CD4-positive, alpha-beta T cell treated with Interleukin-21 for 1 hour (primary cell): Measurements from ENCODE around the gene GNAO1.

Source experiments
- DNase-seq: peaks from one replicate; pipeline ENCODE4 v3.0.0-alpha.2; 2020

Gene GNAO1

DNA sequence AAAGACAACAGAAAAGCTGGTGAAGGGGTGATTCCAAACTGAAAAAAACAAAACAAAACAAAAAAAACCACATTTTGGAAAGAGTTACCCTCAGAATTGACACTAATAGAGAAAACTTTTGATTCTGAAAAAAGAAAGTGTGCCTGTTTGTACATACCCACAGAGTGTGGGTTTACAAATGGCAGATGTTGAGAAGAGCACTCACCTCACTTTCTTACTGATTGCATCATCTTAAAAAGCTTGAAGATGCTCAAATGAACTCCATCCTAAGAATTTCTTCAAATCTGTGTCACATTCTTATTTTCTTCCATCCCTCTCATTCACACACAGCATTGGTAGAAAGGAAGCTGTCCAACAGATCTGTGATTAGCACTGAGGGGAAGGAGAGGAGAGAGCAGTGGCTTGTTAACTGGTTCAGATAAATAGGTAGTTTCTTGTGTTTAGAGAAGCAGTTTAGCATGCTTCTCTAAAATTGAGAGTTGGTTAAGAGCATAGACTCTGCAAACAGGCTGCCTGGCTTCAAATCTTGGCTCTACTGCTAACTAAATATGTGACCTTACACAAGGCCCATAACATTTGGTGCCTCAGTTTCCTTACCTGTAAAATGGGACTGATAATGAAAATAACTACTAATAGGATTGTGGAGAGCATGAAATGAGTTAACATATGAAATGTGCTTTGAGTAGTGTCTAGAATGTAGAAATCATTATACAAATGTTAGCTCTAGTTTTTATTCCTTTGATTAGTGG is 6.9 kb downstream of the GNAO1 start:
- DNase-seq: no peak

DNA sequence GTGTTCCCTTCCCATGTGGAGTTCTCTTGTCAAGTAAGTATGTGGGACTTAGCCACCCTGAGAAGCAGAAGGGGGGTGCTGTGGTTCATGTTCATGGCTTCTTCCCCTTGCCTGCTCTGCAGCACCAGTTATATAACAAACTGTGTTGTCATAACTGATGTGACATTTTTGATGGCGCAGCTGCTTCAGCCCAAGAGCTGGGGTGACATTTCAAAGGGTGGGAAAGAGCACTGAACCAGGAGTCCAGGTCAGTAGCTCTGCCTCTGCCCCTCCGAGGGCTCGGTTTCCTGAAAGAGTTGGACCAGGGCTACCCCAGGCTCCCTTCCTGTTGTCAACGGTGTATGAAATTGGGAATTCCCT is 7.4 kb downstream of the GNAO1 start:
- no peak for DNase-seq

- peak; percentile 34 for DNase-seq
Observed at GRCh38 chr16:56199164-56199563, 7.9 kb downstream of the GNAO1 start.

DNA sequence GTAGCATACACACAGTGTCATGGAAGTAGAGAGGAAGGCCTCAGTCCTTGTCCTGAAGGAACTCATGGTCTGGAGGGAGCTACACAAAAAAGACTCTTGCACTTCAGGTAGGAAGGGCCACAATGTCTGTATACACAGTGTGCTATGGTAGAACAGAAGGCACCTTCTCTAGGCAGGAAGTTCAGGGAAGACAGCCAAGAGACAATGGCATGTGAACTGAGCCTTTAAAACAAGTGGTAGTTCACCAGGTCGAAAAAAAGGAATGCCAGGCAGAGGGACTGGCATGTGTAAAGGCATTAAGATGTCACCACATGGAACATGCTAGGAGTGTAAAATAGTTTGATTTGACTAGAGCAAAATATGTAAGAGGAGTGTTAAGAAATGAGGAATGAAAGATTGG is 9.7 kb downstream of the GNAO1 start:
- DNase-seq: no peak

GRCh38 chr16:56202036-56202435 is 10.7 kb downstream of the GNAO1 start:
- peak; percentile 56 for DNase-seq

- peak; percentile 72 for DNase-seq
Observed at GRCh38 chr16:56203052-56203451, 11.8 kb downstream of the GNAO1 start.

DNA sequence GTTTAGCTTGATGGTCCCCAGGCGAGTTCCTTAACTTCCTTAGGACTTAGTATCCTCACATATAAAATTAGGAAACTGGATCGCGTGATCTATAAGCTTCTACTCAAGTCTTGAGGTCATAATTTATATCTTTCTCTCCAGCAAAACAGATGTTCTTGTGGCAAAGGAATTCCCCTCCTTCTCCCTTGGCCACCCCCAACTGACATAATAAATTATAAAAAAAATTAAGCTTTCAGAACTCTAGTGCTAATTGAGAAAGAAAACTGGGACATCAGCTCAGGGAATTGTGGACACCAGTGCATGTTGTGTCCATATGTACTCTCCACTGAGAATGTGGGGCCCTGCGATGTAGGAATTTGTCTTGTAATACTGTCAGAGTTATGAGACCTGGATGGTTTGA is 13.5 kb downstream of the GNAO1 start:
- no peak for DNase-seq

GRCh38 chr16:56206951-56207350 is 15.7 kb downstream of the GNAO1 start:
- no peak for DNase-seq

DNA sequence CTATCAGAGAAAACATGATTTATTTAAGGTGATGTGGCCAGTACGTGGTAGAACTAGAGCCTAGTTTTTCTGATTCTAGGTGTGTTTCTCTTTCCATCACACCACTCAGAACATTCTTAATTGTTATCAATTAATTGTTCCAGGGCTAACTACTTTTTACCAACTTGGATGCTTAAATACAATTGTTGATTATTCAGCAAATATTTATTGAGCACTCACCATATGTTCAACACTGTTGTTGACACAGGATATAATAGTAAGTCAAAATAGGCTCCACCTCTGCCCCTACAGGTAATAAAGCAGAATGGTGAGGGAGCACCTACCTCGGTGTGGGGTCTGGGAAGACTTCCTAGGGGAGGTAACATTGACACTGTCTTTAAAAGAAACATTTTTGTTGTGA is 16.1 kb downstream of the GNAO1 start:
- no peak for DNase-seq

- DNase-seq: no peak
Observed at GRCh38 chr16:56211435-56211981, 20.2 kb downstream of the GNAO1 start.

DNA sequence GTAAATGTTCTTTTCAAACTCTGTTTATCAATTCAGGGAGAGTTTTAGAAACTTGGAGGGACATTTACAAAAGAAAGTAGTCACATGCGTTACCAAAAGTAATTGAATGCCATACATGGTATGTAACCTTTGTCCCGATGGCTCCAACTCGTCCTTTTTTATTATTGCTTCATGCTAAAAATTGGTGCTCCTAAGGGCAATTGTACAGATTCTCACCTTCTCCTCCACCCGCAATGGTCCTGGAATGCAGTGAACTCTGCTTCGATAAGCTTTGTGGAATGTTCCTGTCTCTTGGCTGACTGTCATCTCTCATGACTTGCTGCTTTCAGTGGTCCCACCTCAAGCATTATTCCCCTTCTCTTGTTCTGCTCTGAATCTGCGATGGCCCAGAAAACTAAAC is 20.9 kb downstream of the GNAO1 start:
- DNase-seq: no peak

GRCh38 chr16:56221995-56222394 is 30.7 kb downstream of the GNAO1 start:
- no peak for DNase-seq

GRCh38 chr16:56222474-56222997 is 31.2 kb downstream of the GNAO1 start:
- DNase-seq: no peak

DNA sequence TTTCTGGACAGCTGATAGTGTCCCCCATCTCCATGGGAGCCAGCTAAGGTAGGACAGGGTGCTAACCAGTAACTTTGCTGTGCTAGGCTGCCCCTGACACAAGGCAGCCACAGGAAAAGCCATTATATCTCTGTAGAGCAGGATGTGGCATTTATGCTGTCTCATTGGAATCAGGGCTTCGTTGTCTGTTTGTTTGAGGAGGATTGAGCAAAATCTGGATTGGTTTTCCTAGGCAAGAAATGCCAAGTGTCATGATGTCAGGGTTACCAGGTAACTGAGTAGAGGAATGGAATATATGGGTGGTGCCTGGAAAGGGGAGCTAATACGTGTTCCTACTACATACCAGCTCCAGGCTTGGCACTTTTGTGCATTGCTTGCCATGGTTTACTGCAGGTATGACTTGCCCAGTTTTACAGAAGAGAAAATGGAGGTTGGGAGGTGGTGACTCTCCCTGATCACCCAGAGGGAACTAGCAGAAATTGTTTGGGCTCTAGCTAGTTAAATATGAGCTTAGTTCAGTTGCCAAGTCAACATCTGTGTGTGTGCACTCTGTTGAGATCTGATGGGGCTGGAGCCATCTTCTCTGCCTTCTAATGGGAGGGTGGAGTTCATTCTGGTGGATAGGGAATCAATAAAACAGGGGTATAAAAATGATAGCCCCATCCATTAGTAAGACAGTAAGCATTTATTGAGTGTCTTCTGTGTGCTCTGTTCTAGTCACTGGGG is 33.9 kb downstream of the GNAO1 start:
- DNase-seq: no peak

DNA sequence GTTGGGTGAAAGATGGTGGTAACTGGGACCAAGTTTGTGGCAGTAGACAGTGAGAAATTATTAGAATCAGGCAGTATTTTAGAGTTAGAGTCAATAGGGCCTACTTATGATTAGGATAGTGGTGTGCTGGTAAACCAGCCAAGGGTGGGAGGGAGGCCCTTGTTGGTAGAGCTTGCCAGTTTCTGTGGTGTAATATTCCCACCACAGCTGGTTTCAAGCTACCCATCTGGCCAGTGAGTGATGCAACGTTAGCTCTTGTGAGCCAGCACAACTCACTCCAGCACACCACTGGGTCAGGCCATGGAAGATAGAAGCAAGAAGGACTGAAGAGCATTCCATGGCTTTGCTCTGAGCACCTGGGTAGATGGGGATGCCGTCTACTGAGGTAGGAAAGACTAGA is 34.9 kb downstream of the GNAO1 start:
- no peak for DNase-seq

DNA sequence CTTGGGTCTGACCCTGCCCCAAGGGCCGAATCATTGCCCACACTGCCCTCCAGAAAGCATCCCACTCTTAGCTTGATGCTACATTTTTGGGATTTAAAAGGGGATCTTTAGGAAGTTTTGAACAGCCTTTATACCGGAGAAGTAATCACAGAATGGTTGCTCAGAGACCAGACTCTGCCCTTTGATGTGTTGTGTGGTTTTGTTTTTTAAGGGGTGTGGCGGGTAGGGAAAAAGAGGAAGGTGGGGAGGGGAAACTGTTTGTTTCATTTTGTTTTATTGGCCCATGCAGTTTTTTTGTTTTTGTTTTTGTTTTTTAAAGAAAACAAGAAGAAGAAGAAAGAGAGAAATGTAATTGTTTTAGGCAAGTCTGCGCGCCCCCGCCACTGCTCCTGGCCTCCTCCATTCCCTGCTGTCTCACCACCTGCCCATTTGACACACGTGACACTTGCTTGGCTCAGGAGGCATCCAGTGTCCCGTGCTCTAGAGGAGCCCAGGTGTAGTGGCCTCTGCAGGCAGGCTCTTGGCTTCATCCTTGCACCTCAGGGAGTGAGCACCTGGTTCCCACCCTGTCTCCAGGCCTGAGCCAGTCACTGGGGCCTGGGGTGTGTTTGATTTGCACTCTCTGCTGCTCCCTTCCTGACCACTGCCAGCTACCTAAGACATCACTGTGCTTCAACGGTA is 35.7 kb downstream of the GNAO1 start:
- peak; percentile 37 for DNase-seq

DNA sequence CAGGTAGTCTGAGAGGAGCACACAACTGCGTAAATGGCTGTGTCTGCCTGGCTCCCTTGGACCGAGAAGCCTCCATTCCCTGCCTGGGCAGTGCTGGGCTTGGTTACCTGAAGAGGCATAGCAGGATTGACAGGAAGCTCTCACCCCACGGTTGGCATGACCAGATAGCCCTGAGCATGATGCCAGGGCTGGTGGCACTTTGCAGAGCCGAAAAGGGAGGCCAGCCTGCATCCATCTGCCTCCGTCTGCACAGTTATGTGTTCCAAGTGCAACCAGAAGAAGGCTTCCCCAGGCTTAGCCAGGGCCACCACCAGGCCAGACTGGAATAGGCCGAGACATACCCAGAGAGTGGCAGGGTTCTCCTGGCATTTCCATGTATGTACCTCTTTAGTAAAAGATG is 36.6 kb downstream of the GNAO1 start:
- DNase-seq: no peak

- no peak for DNase-seq
Observed at GRCh38 chr16:56228476-56228875, 37.2 kb downstream of the GNAO1 start.

DNA sequence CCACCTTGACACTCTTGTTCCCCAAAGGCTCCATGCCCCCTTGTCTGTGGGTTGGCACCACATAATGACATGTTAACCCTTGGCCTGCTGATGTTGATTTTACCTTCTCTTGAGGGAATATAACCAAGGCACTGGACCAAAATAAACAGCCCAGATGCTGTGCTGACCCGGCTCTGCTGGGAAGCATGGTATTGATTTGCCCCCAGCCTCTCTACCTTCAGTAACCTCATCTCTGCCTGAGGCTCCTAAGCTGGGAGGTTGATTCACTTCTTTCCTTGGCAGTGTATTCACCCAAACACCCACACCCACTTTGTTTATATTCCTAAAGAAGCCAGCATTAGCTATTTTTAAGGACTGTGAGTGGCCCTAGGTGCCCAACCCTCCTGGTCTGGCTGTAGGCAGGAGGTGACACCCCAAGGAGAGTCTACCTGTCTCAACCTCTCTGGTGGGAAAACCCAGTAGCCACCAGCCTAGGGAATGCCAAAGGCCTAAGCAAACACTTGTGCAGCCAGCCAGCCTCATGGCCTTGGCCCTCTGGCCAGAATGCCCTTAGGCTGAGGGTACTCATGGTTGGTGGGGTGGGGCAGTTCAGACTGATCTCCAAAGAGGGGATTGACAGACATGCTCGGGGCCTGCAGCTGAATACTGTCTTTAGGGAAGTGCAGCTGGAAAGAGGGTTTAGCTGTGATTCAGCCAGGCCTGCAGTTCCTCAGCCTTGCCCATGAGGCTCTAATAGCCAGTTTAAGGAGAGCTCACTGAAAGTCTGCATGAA is 42.7 kb downstream of the GNAO1 start:
- DNase-seq: no peak

- no peak for DNase-seq
Observed at GRCh38 chr16:56234737-56235136, 43.4 kb downstream of the GNAO1 start.

GRCh38 chr16:56237451-56237930 is 46.2 kb downstream of the GNAO1 start:
- DNase-seq: no peak

GRCh38 chr16:56238188-56238587 is 46.9 kb downstream of the GNAO1 start:
- DNase-seq: no peak

- DNase-seq: no peak
Observed at GRCh38 chr16:56241596-56241995, 50.3 kb downstream of the GNAO1 start.
